ENCODE results near the gene IL21R. TPM values are rescaled to one million over a fixed set of nuclear protein-coding genes. Genes with fewer than 3 reads are reported as not detected.
A peak's percentile ranks its signal among the peaks of the same experiment; 100 is the strongest.

IL21R gene
- total and polyA plus RNA-seq, 9 of the 15 experiments (the other 6 are each of a cell fraction or from before 2014, with no cell fraction given): 0.04 to 0.34 (median 0.18) TPM; not detected in 1

DNA sequence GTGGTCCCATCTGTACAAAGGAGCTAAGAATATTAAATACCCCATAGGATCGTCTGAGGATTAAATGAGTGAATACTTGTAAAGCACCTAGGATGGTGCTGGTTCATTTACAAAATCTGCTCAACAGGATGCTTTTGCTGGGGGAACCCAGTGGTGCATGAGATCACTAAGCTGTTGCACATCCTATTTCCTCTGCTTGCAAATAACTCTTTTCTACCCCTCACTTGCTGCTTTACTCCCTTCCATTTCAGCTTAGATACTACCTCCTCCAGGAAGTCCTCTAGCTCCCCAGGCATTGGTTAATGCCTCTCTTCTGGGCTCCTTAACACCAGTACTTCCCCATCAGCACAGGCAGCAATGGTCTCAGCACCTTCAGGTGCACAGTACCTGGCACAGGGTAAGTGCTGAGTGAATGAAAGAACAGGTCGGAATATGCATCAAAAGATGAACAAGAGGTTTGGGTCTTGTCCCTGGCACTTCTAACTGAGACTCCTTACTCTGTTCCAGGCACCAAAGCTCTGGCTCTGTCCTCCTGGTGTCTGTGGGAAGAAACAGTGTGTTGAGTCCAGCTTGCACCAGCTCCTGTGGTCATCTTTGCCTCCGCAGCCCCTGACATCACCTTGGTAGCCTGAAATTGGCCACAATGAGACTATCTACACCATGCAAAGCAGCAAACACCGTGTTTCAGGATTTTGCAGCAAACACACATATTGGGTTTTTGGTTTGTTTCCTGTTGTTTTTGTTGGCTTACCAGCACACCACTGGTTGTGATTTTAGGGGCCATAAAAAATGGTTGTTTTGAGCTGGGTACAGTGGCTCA, 24.1 kb upstream of the IL21R start:
- no peaks in the 10 kb centered on the region for H3K9me1 ChIP-seq (ENCODE audit: control insufficient read depth, insufficient read depth, low read length)
- H3K79me2 ChIP-seq (ENCODE audit: control insufficient read depth, insufficient read depth, low read length): no peaks in the 10 kb centered on the region
- TF ChIP-seq, protein P1, sequence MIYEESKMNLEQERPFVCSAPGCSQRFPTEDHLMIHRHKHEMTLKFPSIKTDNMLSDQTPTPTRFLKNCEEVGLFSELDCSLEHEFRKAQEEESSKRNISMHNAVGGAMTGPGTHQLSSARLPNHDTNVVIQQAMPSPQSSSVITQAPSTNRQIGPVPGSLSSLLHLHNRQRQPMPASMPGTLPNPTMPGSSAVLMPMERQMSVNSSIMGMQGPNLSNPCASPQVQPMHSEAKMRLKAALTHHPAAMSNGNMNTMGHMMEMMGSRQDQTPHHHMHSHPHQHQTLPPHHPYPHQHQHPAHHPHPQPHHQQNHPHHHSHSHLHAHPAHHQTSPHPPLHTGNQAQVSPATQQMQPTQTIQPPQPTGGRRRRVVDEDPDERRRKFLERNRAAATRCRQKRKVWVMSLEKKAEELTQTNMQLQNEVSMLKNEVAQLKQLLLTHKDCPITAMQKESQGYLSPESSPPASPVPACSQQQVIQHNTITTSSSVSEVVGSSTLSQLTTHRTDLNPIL (CRISPR knock-in tag; IDR thresholded peaks at IDR 0.05): no peak
- peak; percentile 33 for TF ChIP-seq ZFP36 (IDR thresholded peaks at IDR 0.05; ENCODE audit: low read depth, low read length, partially characterized antibody)
- H2AFZ ChIP-seq (ENCODE audit: low read depth, low read length): no peak overlapping the region
- no peak overlapping the region for H3K4me3 ChIP-seq
- no peak overlapping the region for H3K4me2 ChIP-seq (ENCODE audit: insufficient read depth, low read length)
- no peaks in the 10 kb centered on the region for H3K9me3 ChIP-seq (replicated peaks; ENCODE audit: control insufficient read depth, insufficient read depth, low read depth, low read length)
- no peak for ATAC-seq
- no TSS peak for BruUV-seq (replicated peaks)
- no peaks in the 10 kb centered on the region for H3K36me3 ChIP-seq (ENCODE audit: control insufficient read depth, insufficient read depth, low read length)
- POLR2A ChIA-PET: no interaction called here
- in situ Hi-C loops (cut with MboI) (no loop called here), intact Hi-C loops (cut with micrococcal nuclease) (no loop called here)
- H4K20me1 ChIP-seq (replicated peaks; ENCODE audit: control insufficient read depth, insufficient read depth, low read length): no peaks in the 10 kb centered on the region
- H3K27ac ChIP-seq (ENCODE audit: extremely low read depth, low read depth, low read length): no peak overlapping the region
- DNase-seq (ENCODE audit: extremely low read depth in 1 of 4, low spot score in 3 of 4): no peak
- H3K27me3 ChIP-seq (ENCODE audit: control insufficient read depth in 2 of 2, insufficient read depth in 2 of 2, low read length in 2 of 2): peaks cover 4 to 38% of the 10 kb centered on the region in 2 experiments
- CTCF ChIA-PET (ENCODE audit: low intra/inter-chr PET ratio): interaction anchor here (0.7 kb wide), 1 partner anchor 124 kb away, joined by 3 read pairs; no protein-coding TSS in a partner anchor
- WGBS (ENCODE audit: insufficient coverage, low coverage, missing lambda C conversion rate): 1% methylated on average over 4 of the region's 4 CpGs
- H3K4me1 ChIP-seq (replicated peaks in 1 of 2; ENCODE audit: control insufficient read depth in 2 of 2, insufficient read depth in 2 of 2, low read length in 2 of 2): no peaks in the 10 kb centered on the region
- no peak overlapping the region for H3K9ac ChIP-seq (ENCODE audit: insufficient read depth in 1 of 2, low read depth in 2 of 2, low read length in 2 of 2)
- FAIRE-seq: no peak
